NCI-H2107 (cell line): Measurements from ENCODE around the gene TNNC2.
"Not testable (repeated sequence)": the region's sequence is repeated elsewhere in the genome, so short reads cannot be mapped to it uniquely, and the experiment has no call there.

Experiments used
- DNase-seq: peaks from one replicate; lab custom pipeline; 2025; lab: John Stamatoyannopoulos, UW

TNNC2 gene

DNA sequence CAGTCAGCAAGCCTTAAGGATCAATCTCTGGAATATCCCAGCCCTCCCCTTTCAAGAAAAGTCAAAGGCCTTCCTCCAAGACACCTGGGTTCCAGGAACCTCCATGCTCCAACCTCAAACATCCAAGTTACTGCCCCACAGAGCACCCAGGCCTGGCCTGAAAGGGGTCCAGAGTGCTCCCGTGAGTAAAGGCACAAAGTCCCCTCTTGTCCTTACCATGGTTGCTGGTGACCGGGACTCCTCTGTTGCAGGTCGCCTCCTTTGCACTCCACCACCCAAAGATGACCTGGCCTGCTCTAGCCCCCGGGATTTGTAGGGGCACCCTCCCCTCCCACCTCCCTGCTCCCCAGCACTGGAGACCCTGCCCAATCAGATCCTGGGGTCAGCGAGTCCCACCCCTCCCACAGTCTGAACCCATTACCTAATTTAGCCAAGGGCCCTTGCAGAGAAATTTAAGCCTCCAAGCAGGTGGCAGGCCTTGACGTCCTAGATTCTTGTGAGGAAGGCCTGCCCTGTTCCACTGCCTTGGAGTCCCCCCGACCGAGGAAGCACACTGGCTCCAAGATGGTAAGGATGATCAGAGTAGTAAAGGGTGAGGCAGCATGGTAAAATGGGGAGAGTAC is at the start of gene TNNC2:
TNNC2 (minus strand) TSS at position 283 of the 623 bp plus-strand sequence; CDS start at position 219, 64 bp downstream.
- no peak for DNase-seq

DNA sequence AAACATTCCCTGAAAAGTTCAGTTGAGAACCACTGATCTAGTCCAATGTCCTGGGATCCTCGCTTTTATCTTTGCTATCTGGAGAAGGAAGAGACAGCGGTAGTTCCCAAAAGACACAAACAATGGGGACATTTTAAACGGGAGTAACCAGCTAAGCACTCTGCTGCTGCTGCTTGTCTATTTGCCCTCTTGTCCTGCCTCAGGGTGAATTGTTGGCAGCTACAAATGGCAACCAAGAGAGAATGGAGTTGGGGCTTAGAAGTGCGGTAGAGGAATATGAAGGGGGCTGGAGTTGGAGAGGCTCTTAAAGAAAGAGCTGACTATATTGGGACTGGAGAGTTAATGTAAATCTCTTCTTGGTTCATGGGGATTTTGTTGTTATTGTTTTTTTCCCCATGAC is 47.5 kb upstream of the TNNC2 start:
- no peak for DNase-seq

DNA sequence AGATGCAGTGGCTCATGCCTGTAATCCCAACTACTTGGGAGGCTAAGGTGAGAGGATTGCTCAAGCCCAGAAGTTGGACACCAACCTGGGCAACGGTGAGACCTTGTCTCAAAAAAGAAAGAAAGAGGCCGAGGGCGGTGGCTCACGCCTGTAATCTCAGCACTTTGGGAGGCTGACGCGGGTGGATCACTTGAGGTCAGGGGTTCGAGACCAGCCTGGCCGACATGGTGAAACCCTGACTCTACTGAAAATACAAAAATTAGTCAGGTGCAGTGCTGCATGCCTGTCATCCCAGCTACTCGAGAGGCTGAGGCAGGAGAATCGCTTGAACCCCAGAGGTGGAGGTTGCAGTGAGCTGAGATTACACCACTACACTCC is 47.0 kb upstream of the TNNC2 start:
- not testable (repeated sequence) for DNase-seq

DNA sequence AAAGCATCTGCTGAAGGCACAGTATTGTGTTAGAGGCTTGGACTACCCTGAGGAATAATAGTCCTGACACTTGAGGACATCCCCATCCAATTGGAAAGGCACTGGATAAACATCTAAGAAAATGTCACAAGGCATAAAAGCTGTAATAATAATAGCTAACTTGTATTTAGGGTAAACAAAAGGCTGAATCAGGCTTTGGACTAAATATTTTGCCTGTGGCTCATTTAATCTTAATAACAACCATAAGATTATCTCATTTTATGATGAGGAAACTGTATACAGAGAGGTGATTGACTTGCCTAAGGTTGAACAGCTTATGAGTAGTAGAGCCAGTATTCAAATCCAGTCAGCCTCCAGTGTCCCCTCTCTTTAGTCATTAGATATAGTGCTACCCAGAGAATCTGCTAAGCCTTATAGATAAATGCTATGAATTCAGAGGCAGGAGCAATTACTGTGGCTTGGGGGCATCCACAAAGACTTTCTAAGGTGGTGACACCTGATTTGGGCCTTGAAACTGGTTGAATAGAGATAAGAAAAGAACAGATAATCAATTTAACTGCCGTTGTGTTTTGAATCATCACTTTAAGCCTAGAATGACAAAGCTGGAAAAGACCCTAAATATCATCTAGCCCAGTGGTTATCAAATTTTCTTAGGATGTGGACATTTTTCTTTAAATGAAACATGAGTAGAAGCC is 46.4 kb upstream of the TNNC2 start:
- no peak for DNase-seq

DNA sequence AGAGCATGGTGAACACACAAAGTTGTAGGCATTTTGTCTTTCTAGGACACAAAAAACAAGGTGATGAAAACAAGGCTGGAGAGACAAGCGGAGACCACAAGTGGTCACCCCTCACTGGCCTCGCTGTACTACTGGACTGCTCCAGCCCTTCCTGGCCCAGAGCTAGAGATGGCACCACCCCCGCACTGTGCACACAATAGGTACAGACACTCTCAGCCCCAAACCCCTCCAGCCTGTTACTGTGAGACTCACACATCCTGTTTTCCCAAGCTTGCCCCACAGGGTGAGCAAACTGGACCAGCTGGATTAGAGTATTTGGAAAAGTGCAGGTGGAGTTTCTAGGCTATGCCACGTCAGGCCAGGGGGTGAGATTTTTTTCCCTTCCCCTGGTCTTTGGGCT is 45.5 kb upstream of the TNNC2 start:
- DNase-seq: no peak

DNA sequence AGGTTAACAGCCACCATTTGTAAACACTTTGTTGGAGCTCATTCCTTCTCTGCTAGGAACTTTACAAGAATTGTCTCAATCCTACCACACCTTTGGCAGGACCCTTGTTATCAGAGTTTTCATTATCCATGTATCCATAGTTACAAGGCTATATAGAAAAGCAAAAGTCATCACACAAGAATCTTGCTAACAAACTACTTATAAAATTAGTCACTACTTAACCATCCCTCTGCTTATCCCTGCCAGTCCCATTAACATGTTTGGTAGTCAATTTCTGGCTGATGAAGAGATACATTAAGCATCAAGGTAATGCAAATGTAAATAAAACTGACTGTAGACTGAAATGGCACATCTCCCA is 40.7 kb upstream of the TNNC2 start:
- no peak for DNase-seq

DNA sequence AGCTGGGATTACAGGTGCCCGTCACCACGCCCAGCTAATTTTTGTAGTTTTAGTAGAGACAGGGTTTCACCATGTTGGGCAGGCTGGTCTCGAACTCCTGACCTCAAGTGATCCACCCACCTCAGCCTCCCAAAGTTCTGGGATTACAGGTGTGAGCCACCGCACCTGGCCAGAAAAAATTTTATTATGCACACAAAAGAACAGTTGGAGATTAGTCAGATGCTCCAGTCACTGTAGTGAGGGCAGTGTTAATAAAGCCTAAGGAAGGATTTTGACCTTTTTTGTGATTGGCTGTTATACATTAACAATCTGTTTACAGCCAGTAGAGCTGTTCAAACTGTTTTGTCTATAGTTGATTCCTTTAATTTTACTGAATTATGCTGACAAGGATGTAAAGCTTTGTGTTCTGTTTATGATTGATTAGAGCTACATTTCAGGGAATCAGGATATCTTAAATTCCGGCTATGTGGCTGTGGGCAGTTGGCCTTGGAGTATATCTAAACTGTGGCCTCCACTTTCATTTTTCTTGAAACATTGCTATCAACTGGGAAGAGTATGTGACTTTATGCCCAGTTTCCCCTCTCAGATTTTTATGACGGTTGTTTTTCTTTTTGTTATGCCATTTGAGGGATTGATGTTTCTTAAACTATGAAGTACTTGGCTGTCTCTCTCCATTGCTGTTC is 40.2 kb upstream of the TNNC2 start:
- DNase-seq: no peak

DNA sequence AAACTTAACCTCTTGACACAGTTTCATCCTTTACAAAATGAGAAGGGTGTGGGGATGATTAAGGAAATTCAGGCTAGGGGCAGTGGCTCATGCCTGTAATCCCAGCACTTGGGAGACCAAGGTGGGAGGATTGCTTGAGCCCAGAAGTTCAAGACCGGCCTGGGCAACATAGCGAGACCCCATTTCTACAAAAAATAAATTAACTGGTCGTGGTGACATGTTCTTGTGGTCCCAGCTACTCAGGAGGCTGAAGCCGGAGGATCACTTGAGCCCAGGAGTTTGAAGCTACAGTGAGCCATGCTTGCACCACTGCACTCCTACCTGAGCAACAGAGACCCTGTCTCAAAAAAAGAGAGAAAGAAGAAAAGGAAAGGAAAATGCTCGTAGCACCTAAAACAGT is 39.3 kb upstream of the TNNC2 start:
- no peak for DNase-seq

DNA sequence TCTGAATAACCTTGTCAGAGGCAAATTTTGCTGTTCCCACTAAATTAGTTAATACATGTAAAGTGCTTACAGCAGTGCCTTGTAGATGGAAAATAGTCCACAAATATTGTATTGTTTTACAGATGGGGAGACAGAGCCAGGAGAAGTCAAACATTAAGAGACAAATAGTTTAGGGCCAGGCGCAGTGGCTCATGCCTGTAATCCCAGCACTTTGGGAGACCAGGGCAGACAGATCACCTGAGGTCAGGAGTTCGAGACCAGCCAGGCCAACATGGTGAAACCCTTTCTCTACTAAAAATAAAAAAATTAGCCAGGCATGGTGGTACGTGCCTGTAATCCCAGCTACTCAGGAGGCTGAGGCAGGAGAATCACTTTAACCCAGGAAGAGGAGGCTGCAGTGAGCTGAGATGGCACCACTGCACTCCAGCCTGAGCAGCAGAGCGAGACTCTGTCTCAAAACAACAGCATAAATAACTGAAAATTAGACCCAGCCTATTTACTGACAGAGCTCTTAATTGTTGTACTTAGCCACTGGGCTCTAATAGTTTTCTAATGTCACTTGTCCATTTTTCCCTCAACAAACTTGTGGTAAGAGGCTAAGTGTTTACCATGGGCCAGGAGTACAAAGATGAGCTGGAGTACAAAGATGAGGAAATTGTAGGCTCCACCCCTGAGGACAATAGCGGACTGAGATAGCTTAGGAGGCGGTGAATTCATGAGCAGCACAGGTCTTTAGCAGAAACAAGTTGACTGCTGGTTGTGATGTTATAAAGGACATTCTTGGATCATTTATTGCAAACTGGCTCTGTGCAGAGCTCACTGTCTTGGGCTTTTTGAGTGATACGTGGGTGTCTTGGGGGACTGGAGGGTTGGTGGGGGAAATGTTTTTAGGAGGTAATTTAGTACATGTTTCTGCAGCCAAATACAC is 36.7 kb upstream of the TNNC2 start:
- DNase-seq: no peak

DNA sequence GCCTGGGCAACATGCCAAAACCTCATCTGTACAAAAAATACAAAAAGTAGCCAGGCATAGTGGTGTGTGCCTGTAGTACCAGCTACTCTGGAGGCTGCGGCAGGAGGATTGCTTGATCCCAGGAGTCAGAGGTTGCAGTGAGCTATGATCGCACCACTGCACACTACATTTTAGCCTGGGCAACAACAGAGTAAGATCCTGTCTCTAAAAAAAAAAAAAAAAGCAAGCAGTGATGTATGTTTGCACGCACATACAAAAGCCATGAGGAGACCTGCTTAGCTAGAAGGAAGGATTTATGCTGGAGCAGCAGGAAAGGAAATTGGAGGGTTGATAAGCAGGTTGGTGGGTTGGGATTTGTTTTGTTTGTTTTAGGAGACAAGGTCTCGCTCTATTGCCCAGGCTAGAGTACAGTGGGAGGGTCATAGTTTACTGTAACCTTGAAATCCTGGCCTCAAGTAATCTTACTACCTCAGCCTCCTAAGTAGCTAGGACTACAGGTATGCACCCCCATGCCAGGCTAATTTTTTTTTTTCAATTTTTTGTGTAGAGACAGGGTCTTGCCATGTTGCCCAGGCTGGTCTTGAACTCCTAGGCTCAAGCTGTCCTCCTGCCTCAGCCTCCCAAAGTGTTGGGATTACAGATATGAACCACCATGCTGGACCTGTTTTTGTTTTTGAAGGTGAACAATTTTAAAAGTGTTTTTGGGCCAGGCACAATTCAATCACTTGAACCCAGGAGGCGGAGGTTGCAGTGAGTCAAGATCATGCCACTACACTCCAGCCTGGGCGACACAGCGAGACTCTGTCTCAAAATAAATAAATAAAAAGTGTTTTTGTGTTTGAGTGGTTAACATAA is 34.3 kb upstream of the TNNC2 start:
- no peak for DNase-seq

DNA sequence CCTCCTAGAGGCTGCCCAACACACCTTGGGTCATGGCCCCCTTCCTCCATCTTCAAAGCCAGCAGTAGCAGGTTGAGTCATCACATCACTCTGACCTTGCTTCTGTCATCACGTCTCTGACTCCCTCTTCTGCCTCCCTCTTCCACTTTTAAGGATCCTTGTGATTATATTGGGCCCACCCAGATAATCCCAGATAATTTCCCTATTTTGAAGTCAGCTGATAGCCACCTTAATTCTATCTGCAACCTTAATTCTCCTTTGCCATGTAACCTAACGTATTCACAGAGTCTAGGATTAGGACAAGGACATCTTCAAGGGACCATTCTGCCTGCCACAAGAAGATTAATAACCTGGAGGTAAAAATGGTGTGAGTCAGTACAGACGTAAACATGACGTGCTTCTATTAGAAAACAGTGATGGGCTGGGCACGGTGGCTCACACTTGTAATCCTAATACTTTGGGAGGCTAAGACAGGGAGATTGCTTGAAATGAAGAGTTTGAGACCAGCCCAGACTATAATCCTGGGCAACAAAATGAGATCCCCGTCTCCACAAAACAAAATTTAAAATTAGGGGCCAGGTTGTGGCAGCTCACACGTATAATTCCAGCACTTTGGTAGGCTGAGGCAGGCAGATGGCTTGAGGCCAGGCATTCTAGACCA is 33.6 kb upstream of the TNNC2 start:
- DNase-seq: no peak

DNA sequence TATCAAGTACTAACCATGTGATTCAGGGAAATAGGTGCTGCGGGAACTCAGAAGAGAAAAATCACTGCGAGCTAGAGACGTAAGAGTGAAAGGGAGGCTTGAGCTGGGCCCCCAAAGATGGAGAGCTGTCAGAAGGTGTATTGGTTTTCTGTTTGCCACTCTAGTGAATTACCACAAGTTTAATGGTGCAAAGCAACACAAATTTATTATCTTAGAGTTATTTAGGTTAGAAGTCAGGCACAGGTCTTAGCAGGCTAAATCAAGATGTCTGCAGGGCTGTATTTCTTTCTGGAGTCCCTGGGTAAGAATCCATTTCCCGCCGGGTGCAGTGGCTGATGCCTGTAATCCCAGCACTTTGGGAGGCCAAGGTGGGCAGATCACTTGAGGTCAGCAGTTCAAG is 32.8 kb upstream of the TNNC2 start:
- no peak for DNase-seq

DNA sequence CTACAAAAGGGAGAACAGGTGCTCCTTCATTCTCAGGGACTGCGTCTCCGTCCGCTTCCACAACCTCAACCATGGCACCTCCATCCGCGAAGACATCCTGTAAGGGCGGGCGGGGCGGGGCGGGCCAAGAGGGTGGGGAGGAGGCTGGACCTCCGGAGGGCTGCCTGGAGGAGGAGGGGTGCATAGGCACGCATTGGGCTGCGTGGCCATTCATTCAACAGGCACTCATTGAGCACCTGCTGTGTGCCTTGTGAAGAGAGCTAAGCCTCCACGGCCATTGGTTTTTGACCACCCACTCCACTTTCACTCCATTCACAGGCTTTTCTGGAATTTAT is 30.7 kb upstream of the TNNC2 start:
- no peak for DNase-seq

DNA sequence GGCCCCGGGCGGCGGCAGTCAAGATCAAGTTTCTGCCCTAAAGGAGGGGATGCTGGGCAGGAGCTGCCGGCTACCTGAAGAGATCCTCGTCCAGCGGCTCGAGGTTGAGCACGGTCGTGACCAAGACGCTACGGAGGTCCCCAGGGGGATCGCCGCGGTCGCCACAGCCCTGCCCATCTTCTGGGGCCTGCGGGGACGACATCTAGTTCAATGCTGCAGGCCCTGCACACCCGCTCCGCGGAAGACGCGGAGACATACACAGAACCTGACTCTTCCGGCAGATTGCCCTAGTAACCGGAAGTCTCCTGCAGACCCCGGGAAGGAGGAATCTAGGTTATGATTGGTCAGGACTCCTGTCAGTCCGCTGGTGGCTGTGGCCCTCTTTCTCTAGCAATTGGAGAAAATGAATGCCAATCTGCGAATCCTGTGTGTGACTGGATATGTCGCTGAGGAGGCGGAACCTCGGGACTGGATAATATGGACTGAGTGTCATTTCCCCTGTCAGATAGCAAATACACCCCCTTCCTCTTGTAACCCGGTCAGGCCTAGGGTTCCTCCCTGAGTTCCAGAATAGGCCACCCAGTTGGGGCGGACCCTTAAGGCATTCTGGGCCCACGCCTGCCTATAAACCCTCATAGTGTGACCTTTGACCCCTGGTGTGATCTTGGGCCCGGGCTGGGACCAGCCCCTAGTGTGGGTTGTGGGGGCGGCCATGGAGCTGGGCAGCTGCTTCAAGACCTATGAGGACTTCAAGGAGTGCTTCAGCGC is 30.2 kb upstream of the TNNC2 start, which contains the start of the genes ACOT8 and ZSWIM3:
ACOT8 (minus strand) TSS at position 279 of the 768 bp plus-strand sequence; CDS start at position 202, 77 bp downstream.
ZSWIM3 (plus strand) TSS at position 501 of the 768 bp plus-strand sequence; CDS start at position 713, 212 bp downstream.
- peak; percentile 95 for DNase-seq

DNA sequence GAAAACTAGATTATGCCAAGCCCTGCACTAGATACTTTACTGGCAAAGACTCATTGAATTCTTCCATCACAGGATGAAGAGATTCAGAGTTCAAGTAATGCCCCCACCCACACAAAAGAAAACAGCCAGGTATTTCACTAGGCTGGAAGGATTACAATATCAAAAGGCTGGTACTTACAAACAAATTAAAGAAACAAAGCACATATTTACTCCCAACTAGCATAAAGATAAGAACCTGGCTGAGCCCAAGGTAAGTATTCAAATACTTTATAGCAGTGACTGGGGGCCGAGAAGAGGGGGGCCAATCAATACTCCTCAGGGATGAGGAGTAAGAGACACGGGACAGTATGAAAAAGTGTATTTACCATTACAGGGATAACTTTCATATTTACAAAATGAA is 26.4 kb upstream of the TNNC2 start:
- no peak for DNase-seq

DNA sequence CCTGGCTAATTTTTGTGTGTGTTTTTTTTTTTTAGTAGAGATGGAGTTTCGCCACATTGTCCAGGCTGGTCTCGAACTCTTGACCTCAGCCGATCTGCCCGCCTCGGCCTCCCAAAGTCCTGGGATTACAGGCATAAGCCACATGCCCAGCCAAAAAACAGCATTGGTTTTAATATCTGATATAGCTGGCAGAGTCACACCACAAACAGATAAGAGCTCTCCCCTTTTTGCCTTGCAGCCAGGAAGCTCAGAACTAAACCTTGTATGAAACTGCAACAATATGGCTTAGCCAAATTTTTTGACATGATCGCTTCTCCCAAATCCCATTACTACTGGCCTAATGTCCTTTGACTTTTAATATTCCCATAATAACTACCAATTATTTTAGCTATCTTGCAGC is 25.2 kb upstream of the TNNC2 start:
- no peak for DNase-seq

DNA sequence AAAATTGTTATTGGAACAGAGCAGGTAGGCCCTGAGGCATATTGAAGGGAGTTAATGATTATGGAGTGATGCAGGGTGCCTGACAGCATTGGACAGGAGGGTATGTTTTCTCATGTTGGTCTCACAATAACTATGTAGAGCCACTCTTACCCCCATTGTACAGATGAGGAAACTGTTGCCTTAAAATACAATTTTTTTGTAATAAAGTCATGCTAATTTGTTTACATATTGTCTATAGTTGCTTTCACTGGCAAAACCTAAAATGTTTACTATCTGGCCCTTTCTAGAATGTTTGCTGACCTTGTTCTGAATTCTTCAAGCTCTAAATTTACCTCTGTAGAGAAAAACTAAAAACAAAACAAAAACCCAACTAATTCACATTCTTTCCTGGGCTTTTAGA is 24.4 kb upstream of the TNNC2 start:
- DNase-seq: no peak

DNA sequence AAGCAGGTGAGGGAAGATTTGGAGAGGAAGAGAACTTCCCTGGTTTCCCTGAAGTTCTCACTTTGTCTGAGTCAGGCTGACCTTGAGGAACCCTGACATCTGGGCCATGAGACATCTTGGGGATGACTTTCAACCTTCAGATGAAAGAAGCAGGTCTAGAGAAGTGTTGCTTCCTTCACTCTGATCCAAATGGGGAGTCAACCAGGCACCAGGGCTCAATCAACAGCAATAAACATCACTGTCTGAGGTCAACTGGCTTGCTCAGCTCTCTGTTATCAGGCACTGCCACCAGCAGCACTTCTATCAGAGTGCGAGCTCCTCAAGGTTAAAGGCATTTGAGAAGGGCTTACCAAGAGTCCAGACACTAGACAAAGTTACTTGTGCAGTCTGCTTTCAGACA is 23.8 kb upstream of the TNNC2 start:
- no peak for DNase-seq

DNA sequence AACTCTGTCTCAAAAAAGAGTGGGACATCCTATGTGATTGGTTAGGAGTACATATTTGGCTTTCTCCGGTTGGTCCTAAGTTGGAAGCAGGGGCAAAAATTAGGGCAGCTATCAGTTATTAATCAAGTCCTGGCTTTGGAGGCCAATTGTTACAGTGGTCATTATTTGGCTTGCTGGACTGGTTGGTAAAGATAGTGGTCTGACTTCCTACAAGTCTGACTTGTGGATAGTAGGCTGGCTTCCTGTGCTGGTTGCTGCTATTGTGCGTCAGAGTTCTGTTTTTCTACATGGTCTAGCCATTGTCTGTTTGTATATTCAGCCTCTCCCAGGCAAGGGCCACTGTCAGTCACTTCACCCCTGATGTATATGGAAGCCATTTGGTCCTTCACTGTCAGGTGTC is 23.1 kb upstream of the TNNC2 start:
- DNase-seq: no peak

DNA sequence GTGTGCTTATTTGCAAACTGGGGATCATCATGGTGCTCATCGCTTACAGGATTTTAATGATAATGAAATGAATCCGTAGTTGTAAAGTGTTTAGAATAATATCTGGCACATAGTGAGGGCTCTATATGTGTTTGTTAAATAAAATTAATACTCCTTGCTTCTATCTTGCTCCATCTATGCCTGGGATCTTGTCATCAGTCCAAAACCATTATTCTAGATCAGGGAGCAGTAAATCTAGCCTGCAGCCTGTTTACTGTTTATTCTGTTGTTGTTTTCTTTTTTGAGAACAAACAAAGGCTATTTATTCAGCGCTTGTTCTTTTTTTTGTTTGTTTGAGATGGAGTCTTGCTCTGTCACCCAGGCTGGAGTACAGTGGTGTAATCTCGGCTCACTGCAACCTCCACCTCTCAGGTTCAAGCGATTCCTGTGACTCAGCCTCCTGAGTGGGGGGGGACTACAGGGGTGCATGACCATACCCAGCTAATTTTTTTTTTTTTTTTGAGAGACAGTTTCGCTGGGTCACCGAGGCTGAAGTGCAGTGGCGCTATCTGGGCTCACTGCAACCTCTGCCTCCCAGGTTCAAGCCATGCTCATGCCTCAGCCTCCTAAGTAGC is 22.0 kb upstream of the TNNC2 start:
- DNase-seq: no peak
